ENCODE results near the gene PKP3. TPM values are rescaled to one million over a fixed set of nuclear protein-coding genes. Genes with fewer than 3 reads are reported as not detected.

PKP3 gene
- total and polyA plus RNA-seq, 9 of the 15 experiments (the other 6 are each of a cell fraction or from before 2014, with no cell fraction given) = 0.11 to 110 (median 30.7) TPM

DNA sequence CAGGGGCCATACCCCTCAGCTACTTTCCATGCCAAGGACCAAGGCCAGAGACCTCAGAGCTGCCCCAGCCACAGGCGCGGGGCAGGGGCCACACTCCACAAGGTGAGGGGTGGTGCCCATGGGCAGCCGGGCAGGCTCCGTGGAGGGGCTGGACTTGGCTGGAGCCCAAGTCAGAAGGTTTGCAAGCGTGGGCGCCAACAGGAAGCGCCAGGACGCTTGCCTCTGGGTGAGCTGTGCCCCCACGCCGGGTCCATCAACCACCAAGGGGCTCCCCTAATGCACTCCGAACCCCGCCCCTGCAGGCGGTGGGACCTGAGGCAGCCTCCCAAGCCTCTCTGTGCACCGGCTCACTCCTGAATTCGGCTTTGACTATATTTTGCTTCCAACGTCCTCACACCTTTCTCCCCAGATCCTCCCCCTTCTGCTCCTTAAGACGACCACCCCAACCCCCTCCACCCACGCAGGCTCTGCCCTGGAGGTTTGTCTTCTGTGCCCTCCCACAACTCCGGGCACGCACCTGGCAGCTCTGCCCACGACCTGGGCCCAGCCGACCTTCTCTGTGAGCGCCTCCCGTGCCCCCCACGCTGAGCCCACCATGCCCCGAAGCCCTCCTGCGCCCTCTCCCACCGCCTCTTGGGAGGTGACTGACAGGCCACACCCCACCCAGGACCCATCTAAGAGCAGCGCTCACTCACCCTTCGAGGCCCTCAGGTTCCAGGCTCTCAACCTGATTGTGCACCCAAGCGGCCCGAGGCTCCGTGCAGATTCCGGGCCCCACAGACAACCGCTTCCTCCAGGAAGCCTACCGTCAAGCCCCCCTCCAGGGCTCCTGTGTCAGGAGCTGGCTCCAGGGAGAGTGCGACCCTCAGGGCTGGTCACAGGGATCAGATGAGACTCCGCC is 2.6 kb upstream of the PKP3 start (continued):
- TF ChIP-seq, protein P1, sequence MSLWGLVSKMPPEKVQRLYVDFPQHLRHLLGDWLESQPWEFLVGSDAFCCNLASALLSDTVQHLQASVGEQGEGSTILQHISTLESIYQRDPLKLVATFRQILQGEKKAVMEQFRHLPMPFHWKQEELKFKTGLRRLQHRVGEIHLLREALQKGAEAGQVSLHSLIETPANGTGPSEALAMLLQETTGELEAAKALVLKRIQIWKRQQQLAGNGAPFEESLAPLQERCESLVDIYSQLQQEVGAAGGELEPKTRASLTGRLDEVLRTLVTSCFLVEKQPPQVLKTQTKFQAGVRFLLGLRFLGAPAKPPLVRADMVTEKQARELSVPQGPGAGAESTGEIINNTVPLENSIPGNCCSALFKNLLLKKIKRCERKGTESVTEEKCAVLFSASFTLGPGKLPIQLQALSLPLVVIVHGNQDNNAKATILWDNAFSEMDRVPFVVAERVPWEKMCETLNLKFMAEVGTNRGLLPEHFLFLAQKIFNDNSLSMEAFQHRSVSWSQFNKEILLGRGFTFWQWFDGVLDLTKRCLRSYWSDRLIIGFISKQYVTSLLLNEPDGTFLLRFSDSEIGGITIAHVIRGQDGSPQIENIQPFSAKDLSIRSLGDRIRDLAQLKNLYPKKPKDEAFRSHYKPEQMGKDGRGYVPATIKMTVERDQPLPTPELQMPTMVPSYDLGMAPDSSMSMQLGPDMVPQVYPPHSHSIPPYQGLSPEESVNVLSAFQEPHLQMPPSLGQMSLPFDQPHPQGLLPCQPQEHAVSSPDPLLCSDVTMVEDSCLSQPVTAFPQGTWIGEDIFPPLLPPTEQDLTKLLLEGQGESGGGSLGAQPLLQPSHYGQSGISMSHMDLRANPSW (CRISPR knock-in tag; IDR thresholded peaks at IDR 0.05) = no peak
- no peak for TF ChIP-seq SMARCB1 (IDR thresholded peaks at IDR 0.05; ENCODE audit: insufficient read length, low read depth)
- TF ChIP-seq ZBTB17 (CRISPR knock-in tag; IDR thresholded peaks at IDR 0.05) = no peak
- TF ChIP-seq STAT5B (CRISPR knock-in tag; IDR thresholded peaks at IDR 0.05) = no peak
- TF ChIP-seq POLR2H (tag; IDR thresholded peaks at IDR 0.05; ENCODE audit: low read depth) = no peak
- no peak for TF ChIP-seq PHF21A (IDR thresholded peaks at IDR 0.05; ENCODE audit: borderline replicate concordance, low read depth)
- no peak for TF ChIP-seq KAT2B (IDR thresholded peaks at IDR 0.05; ENCODE audit: low read depth, low read length)
- no peak for TF ChIP-seq ZNF146 (CRISPR knock-in tag; IDR thresholded peaks at IDR 0.05; ENCODE audit: unreplicated experiment)
- TF ChIP-seq TRIM28 (IDR thresholded peaks at IDR 0.05) = no peak
- TF ChIP-seq ZFP36 (IDR thresholded peaks at IDR 0.05; ENCODE audit: low read depth, low read length, partially characterized antibody) = peak; percentile 51
- TF ChIP-seq BMI1 (IDR thresholded peaks at IDR 0.05; ENCODE audit: low read length) = no peak
- TF ChIP-seq ZNF584 (CRISPR knock-in tag; IDR thresholded peaks at IDR 0.05; ENCODE audit: low read depth) = no peak
- TF ChIP-seq, protein P2, sequence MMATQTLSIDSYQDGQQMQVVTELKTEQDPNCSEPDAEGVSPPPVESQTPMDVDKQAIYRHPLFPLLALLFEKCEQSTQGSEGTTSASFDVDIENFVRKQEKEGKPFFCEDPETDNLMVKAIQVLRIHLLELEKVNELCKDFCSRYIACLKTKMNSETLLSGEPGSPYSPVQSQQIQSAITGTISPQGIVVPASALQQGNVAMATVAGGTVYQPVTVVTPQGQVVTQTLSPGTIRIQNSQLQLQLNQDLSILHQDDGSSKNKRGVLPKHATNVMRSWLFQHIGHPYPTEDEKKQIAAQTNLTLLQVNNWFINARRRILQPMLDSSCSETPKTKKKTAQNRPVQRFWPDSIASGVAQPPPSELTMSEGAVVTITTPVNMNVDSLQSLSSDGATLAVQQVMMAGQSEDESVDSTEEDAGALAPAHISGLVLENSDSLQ (IDR thresholded peaks at IDR 0.05) = 0 out of 2 replicates have a peak, but pooled peaks have one; percentile 21
- TF ChIP-seq SMARCC2 (IDR thresholded peaks at IDR 0.05; ENCODE audit: low read depth) = no peak

All from K562 (cell line).